HCT116 (cell line): ENCODE measurements around the gene SLC25A47. TPM values are rescaled to one million over a fixed set of nuclear protein-coding genes. Genes with fewer than 3 reads are reported as not detected.

Experiments used
- ATAC-seq: fragments of 200-7000 bp; cut with Tn5 transposase; 2 replicates; pipeline ENCODE4 v1.9.1; 2020; ENCODE audit warnings: mild to moderate bottlenecking, moderate library complexity
- BruUV-seq: library from RNA; stranded (reverse); fragments of 400-500 nt; replicated peaks from 2 replicates; lab custom pipeline; 2021; lab: Mats Ljungman, UMichigan
- CTCF ChIA-PET: fragments of 300-600 bp; sonication (Branson Sonifier 250); formaldehyde crosslinking; loops from one replicate; lab custom pipeline; 2021; ENCODE audit warnings: antibody characterized with exemption; lab: Charles Lee
- POLR2A ChIA-PET: fragments of 300-600, 350-600 bp; sonication (Branson Sonifier 250); formaldehyde crosslinking; loops from one replicate; lab custom pipeline; 2021; ENCODE audit warnings: antibody characterized with exemption; lab: Charles Lee
- RAD21 ChIA-PET, 2 experiments: fragments of 300-600 bp; sonication (Branson Sonifier 250); formaldehyde crosslinking; loops; one replicate each; lab custom pipeline; 2023; ENCODE audit warnings: low total read pairs in 2 of 2; ENCODE audit not compliant: uncharacterized antibody in 2 of 2, unreplicated experiment in 2 of 2, low non-redundant PET in 1 of 2; lab: Charles Lee
- DNase-seq: peaks from one replicate; pipeline ENCODE4 v3.0.0-alpha.2; 2010; ENCODE audit warnings: low read depth, low spot score
- H2AFZ ChIP-seq: fragments of 200-600 bp; shearing (Covaris generic), sonication (generic); 2 replicates; pipeline ENCODE4 v1.6.1; 2017; ENCODE audit warnings: low read depth, mixed run types, mixed read lengths, antibody characterized with exemption, low read length; ENCODE audit not compliant: poor library complexity, severe bottlenecking
- H3K27ac ChIP-seq: 2 replicates; pipeline ENCODE4 v1.5.1; 2012; ENCODE audit warnings: low read depth, low read length
- H3K27me3 ChIP-seq: fragments of 200-600 bp; sonication (generic); 2 replicates; pipeline ENCODE4 v1.6.1; 2016; ENCODE audit warnings: mixed run types, low read length, mixed read lengths; ENCODE audit not compliant: insufficient read depth
- H3K36me3 ChIP-seq, 2 experiments: fragments of 200-500 bp in 1 of 2; fragments of 200-600 bp in 1 of 2; sonication (Bioruptor generic) in 1 of 2; sonication (generic) in 1 of 2; 2 replicates each; pipeline versions ENCODE4 v1.5.1 to v1.6.1; 2014 to 2016; ENCODE audit warnings: low read length in 2 of 2, inconsistent platforms in 1 of 2, mixed read lengths in 1 of 2, mixed run types in 1 of 2; ENCODE audit not compliant: insufficient read depth in 2 of 2, control insufficient read depth in 1 of 2
- H3K4me1 ChIP-seq, 2 experiments: fragments of 200-600 bp in 1 of 2; sonication (generic) in 1 of 2; 2 replicates each; pipeline versions ENCODE4 v1.5.1 to v1.6.1; 2012 to 2017; ENCODE audit warnings: low read length in 2 of 2, inconsistent platforms in 1 of 2, mild to moderate bottlenecking in 1 of 2, mixed read lengths in 1 of 2, mixed run types in 1 of 2, moderate library complexity in 1 of 2; ENCODE audit not compliant: insufficient read depth in 2 of 2, control insufficient read depth in 1 of 2
- H3K4me2 ChIP-seq: fragments of 200-600 bp; sonication (generic); 2 replicates; pipeline ENCODE4 v1.6.1; 2017; ENCODE audit warnings: mixed run types, low read length, mixed read lengths
- H3K4me3 ChIP-seq, 2 experiments: fragments of 200-600 bp in 1 of 2; sonication (generic) in 1 of 2; replicated peaks in 1 of 2; 2 replicates each; pipeline ENCODE4 v1.5.1; 2011 to 2016; ENCODE audit warnings: low read length in 2 of 2, control low read depth in 1 of 2, low read depth in 1 of 2, mild to moderate bottlenecking in 1 of 2, mixed read lengths in 1 of 2, mixed run types in 1 of 2
- H3K79me2 ChIP-seq: fragments of 200-600 bp; sonication (generic); 2 replicates; pipeline ENCODE4 v1.6.1; 2017; ENCODE audit warnings: mild to moderate bottlenecking, mixed run types, low read length, moderate library complexity, mixed read lengths; ENCODE audit not compliant: insufficient read depth
- H3K9ac ChIP-seq: fragments of 200-600 bp; sonication (generic); 2 replicates; pipeline ENCODE4 v1.6.1; 2016; ENCODE audit warnings: low read length, mixed read lengths
- H3K9me2 ChIP-seq: fragments of 200-600 bp; sonication (generic), shearing (Covaris generic); 2 replicates; pipeline ENCODE4 v1.6.1; 2017; ENCODE audit warnings: mixed run types, mild to moderate bottlenecking, moderate library complexity; ENCODE audit not compliant: insufficient read depth
- H3K9me3 ChIP-seq, 2 experiments: fragments of 200-500 bp in 1 of 2; fragments of 200-600 bp in 1 of 2; sonication (Bioruptor generic) in 1 of 2; sonication (generic) in 1 of 2; 2 replicates each; pipeline ENCODE4 v1.6.1; 2014 to 2017; ENCODE audit warnings: low read length in 2 of 2, mixed read lengths in 2 of 2, inconsistent platforms in 1 of 2, low read depth in 1 of 2, mild to moderate bottlenecking in 1 of 2, mixed run types in 1 of 2, moderate library complexity in 1 of 2; ENCODE audit not compliant: control insufficient read depth in 1 of 2, insufficient read depth in 1 of 2
- H4K20me1 ChIP-seq: fragments of 200-600 bp; sonication (generic), shearing (Covaris generic); 2 replicates; pipeline ENCODE4 v1.6.1; 2017; ENCODE audit warnings: mixed run types, mild to moderate bottlenecking, moderate library complexity; ENCODE audit not compliant: insufficient read depth
- EZH2 ChIP-seq: fragments of 200-600 bp; sonication (generic); IDR thresholded peaks from 2 replicates; pipeline ENCODE4 v1.6.1; 2017; ENCODE audit warnings: antibody characterized with exemption, mixed run types
- MAX ChIP-seq: IDR thresholded peaks from 2 replicates; pipeline ENCODE4 v1.6.1; 2012
- POLR2AphosphoS5 ChIP-seq: IDR thresholded peaks from 2 replicates; pipeline ENCODE4 v1.6.1; 2011; ENCODE audit warnings: mild to moderate bottlenecking, low read depth, low read length, moderate library complexity
- REST ChIP-seq: IDR thresholded peaks from 2 replicates; pipeline ENCODE4 v1.6.1; 2012; ENCODE audit warnings: low read depth
- SIN3A ChIP-seq: IDR thresholded peaks from 2 replicates; pipeline ENCODE4 v1.6.1; 2012; ENCODE audit warnings: low read depth
- SRF ChIP-seq: IDR thresholded peaks from 2 replicates; pipeline ENCODE4 v1.6.1; 2012; ENCODE audit warnings: low read depth
- ZBTB33 ChIP-seq: IDR thresholded peaks from 2 replicates; pipeline ENCODE4 v1.6.1; 2011; ENCODE audit warnings: mild to moderate bottlenecking, low read length, moderate library complexity; ENCODE audit not compliant: insufficient replicate concordance; ENCODE audit errors: extremely low read depth
- ZFX ChIP-seq: fragments of 450-650 bp; IDR thresholded peaks from 2 replicates; pipeline ENCODE4 v1.6.1; 2017
- ZNF274 ChIP-seq: fragments of 200-500 bp; sonication (Bioruptor generic); IDR thresholded peaks from 2 replicates; pipeline ENCODE4 v1.6.1; 2014; ENCODE audit warnings: mild to moderate bottlenecking, low read depth, low read length, inconsistent platforms
- intact Hi-C: fragments of 100-400 bp; cut with micrococcal nuclease; formaldehyde crosslinking; loops from 2 replicates; pipeline ENCODE4 v1.10.0; 2022
- total RNA-seq: library from RNA; stranded (reverse); gene quantifications from one replicate; pipeline ENCODE4 v1.2.1, GENCODE V29; 2021; ENCODE audit not compliant: unreplicated experiment

Gene SLC25A47
- total RNA-seq, 1 experiment from 2014 or later: 0.17 TPM

- ChIA-PET RAD21 (no interaction called here), CTCF (no interaction called here), POLR2A (no interaction called here)
- H3K4me3 ChIP-seq: no peak overlapping the region
- H3K9ac ChIP-seq: no peak overlapping the region
- no peak for DNase-seq
- TF ChIP-seq ZNF274: no peak
- TF ChIP-seq EZH2: no peak
- no peak for TF ChIP-seq POLR2AphosphoS5
- TF ChIP-seq ZBTB33: no peak
- H3K4me1 ChIP-seq: no peaks in the 10 kb centered on the region
- H3K27ac ChIP-seq: no peak overlapping the region
- H3K9me2 ChIP-seq: no peaks in the 10 kb centered on the region
- no peaks in the 10 kb centered on the region for H3K79me2 ChIP-seq
- no peaks in the 10 kb centered on the region for H4K20me1 ChIP-seq
- no peak overlapping the region for H2AFZ ChIP-seq
- intact Hi-C loops: no loop called here
- no peak overlapping the region for H3K4me2 ChIP-seq
- no peak for ATAC-seq
- H3K27me3 ChIP-seq: no peaks in the 10 kb centered on the region
- no TSS peak for BruUV-seq
- H3K36me3 ChIP-seq: no peaks in the 10 kb centered on the region
- H3K9me3 ChIP-seq: no peaks in the 10 kb centered on the region
Observed at GRCh38 chr14:100327128-100327527, 4.0 kb downstream of the SLC25A47 start.

- ATAC-seq (no peak), DNase-seq (no peak)
- H3K27ac ChIP-seq: no peak overlapping the region
- H2AFZ ChIP-seq: no peak overlapping the region
- H3K4me1 ChIP-seq: no peaks in the 10 kb centered on the region
- intact Hi-C loops: no loop called here
- H3K27me3 ChIP-seq: no peaks in the 10 kb centered on the region
- no peaks in the 10 kb centered on the region for H3K9me3 ChIP-seq
- BruUV-seq: no TSS peak
- no peaks in the 10 kb centered on the region for H4K20me1 ChIP-seq
- ChIA-PET CTCF (no interaction called here), RAD21 (no interaction called here), POLR2A (no interaction called here)
- H3K4me2 ChIP-seq: no peak overlapping the region
- H3K9ac ChIP-seq: no peak overlapping the region
- no peaks in the 10 kb centered on the region for H3K9me2 ChIP-seq
- no peak for TF ChIP-seq MAX
- no peak for TF ChIP-seq SIN3A
- no peak for TF ChIP-seq SRF
- TF ChIP-seq ZFX: no peak
- TF ChIP-seq REST: no peak
- no peak overlapping the region for H3K4me3 ChIP-seq
- no peaks in the 10 kb centered on the region for H3K36me3 ChIP-seq
- no peaks in the 10 kb centered on the region for H3K79me2 ChIP-seq
Observed at GRCh38 chr14:100328495-100329163, 5.5 kb downstream of the SLC25A47 start.
